GM12801 (cell line): ENCODE data around the gene ANP32A.

Source experiments
- TF ChIP-seq, protein P1 (sequence below): IDR thresholded peaks from one replicate; pipeline ENCODE4 v1.5.1; 2011; ENCODE audit warnings: control low read depth; ENCODE audit not compliant: insufficient read length; ENCODE audit errors: extremely low read depth

The ANP32A gene

GRCh38 chr15:68823561-68823960, 2.9 kb upstream of the ANP32A start:
- TF ChIP-seq, protein P1, sequence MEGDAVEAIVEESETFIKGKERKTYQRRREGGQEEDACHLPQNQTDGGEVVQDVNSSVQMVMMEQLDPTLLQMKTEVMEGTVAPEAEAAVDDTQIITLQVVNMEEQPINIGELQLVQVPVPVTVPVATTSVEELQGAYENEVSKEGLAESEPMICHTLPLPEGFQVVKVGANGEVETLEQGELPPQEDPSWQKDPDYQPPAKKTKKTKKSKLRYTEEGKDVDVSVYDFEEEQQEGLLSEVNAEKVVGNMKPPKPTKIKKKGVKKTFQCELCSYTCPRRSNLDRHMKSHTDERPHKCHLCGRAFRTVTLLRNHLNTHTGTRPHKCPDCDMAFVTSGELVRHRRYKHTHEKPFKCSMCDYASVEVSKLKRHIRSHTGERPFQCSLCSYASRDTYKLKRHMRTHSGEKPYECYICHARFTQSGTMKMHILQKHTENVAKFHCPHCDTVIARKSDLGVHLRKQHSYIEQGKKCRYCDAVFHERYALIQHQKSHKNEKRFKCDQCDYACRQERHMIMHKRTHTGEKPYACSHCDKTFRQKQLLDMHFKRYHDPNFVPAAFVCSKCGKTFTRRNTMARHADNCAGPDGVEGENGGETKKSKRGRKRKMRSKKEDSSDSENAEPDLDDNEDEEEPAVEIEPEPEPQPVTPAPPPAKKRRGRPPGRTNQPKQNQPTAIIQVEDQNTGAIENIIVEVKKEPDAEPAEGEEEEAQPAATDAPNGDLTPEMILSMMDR = no peak

DNA sequence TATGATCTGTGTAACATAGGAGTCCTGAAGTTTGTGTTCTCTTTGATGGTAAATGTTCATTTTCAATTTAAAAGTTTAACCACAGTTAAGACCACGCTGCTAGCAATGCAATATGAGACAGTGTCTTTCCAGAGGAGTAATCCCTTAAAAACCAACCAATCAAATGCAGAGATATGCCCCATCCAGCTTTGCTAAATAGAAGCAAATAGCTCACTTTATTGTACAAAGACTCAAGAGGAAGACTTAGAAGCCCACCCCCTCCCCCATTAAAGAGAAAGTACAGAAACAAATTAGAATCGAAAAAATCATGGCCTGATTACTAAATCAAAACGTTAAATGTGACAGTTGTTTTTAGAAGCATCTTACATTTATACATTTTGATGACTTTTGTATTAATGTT, 2.1 kb upstream of the ANP32A start:
- TF ChIP-seq, protein P1 = no peak

DNA sequence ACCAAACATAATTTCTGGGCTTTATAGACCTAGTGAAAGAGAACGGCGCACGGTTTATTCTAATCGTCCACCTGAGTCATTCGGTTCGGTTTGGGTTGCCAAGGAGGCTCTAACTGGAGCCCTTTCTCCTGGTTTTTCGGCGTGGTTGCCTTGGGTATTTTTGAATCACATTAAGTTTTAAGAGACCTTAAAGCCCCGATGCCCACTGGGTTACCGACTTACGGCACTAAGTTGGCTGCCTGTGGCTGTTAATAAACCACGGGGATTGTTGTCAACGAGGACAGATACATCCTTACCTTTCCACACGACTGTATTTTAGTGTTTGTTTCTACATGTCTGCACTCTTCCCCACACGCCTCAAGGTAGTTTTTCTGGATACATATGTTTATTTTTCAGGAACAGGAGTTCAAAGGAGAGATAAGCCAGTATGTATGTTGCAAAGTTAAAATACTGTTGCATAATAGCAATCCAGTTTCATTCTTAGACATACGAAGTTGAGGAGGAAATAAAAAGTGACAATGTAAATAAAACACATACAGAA, 1.2 kb upstream of the ANP32A start:
- TF ChIP-seq, protein P1 = no peak

DNA sequence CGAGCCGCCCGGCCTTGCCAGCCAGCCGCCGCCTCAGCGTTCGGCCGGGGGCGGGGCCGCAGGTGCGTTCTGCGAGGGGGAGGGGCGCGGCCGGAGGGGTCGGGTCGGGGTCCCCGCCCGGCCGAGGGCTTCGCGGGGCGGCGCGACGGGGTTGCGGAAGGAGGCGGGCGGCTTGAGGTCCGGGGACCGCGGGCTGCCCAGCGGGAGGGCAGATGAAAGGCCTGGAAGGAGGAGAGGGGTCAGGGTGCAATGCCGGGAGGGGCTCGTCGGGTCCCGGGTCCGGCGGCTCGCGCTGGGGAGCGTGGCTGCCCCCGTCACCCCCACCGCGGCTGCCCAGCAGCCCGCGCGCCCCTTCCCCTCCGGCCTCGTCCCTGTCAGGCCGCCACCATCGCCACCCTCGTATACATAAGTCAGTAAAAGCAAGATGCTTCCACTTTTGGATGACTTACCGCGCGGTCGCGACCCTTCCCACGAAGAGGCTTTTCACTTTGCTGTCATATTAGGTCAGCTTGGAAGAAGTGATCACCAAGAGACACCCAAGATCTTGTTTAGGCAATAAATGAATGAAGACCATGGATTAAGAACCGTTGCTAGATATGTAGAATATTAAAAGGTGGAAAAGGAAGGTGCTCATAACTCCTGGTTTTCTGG, 620 bp upstream of the ANP32A start:
- TF ChIP-seq, protein P1 = no peak

DNA sequence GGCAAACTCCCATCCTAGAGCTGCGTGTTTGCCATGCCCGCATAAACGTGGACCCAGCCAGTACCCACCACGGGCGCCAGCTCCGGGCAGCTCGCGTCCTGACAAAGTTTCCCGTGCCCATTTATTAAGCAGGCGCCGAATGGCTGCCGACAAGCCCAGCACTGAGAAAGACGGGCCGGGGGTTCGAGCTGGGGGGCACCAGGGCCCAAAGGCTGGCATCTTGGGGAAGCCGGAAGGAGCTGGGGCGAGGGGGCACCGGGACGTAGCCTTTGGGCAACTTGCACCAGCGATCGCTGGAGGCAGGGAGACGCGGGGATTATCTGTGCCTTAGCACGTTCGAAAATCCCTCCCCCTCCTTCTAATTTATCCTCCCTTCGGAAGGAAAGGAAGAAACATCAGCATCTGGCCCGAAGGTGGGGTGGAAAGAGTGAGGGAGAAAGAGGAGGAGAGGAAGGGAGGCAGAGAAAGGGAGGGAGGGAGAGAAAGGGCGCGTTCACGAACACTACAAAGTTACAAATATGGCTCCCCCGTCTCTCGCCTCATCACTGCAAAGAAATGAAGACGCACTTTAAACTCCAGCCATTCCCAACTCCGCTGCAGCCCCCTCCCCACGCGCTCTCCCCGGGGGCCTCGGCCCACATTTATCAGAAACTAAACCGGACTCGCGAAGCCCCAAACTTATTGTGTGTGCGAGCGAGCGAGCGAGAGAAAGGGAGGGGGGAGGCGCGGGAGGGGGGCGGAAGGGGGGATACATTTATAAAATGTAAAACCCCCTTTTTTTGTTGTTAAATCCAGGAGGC, 1.0 kb downstream of the ANP32A start:
- TF ChIP-seq, protein P1 = no peak

GRCh38 chr15:68818769-68819494, 1.8 kb downstream of the ANP32A start:
- TF ChIP-seq, protein P1 = no peak
